H9 (cell line): ENCODE measurements around the gene IRF2. TPM values are rescaled to one million over a fixed set of nuclear protein-coding genes. Genes with fewer than 3 reads are reported as not detected.

Source experiments
- DNase-seq: peaks from one replicate; pipeline ENCODE4 v3.0.0-alpha.2; 2017
- H2AFZ ChIP-seq: one replicate; pipeline ENCODE4 v1.6.1; 2013; ENCODE audit warnings: mild to moderate bottlenecking, low read length, control low read depth, moderate library complexity
- H2AK5ac ChIP-seq: 2 replicates; pipeline ENCODE4 v1.6.1; 2013; ENCODE audit warnings: low read length, control low read depth, mixed read lengths; ENCODE audit not compliant: insufficient read length
- H2BK120ac ChIP-seq: one replicate; pipeline ENCODE4 v1.6.1; 2013; ENCODE audit warnings: low read depth, mild to moderate bottlenecking, low read length, control low read depth, inconsistent platforms; ENCODE audit not compliant: poor library complexity, severe bottlenecking
- H2BK12ac ChIP-seq: 2 replicates; pipeline ENCODE4 v1.6.1; 2013; ENCODE audit warnings: low read length, control low read depth, mixed read lengths, low read depth; ENCODE audit not compliant: insufficient read length
- H2BK15ac ChIP-seq: 2 replicates; pipeline ENCODE4 v1.6.1; 2013; ENCODE audit warnings: low read depth, low read length, control low read depth
- H2BK20ac ChIP-seq: one replicate; pipeline ENCODE4 v1.6.1; 2013; ENCODE audit warnings: low read depth, mild to moderate bottlenecking, low read length, control low read depth, inconsistent platforms; ENCODE audit not compliant: poor library complexity, severe bottlenecking
- H2BK5ac ChIP-seq: 2 replicates; pipeline ENCODE4 v1.6.1; 2013; ENCODE audit warnings: low read length, control low read depth, mixed read lengths; ENCODE audit not compliant: insufficient read length
- H3K14ac ChIP-seq: 2 replicates; pipeline ENCODE4 v1.6.1; 2013; ENCODE audit warnings: low read length, control low read depth; ENCODE audit not compliant: insufficient read depth
- H3K18ac ChIP-seq: 2 replicates; pipeline ENCODE4 v1.6.1; 2013; ENCODE audit warnings: low read depth, mild to moderate bottlenecking, mixed read lengths, low read length, control low read depth; ENCODE audit not compliant: insufficient read length
- H3K23ac ChIP-seq: 2 replicates; pipeline ENCODE4 v1.6.1; 2013; ENCODE audit warnings: low read length, control low read depth, mixed read lengths, low read depth; ENCODE audit not compliant: insufficient read length
- H3K23me2 ChIP-seq: 2 replicates; pipeline ENCODE4 v1.6.1; 2013; ENCODE audit warnings: low read depth, mild to moderate bottlenecking, mixed read lengths, low read length, control low read depth; ENCODE audit not compliant: insufficient read length, poor library complexity, severe bottlenecking
- H3K27ac ChIP-seq: 2 replicates; pipeline ENCODE4 v1.5.1; 2013; ENCODE audit warnings: low read length, control low read depth, mixed read lengths, low read depth; ENCODE audit not compliant: insufficient read length
- H3K27me3 ChIP-seq: 2 replicates; pipeline ENCODE4 v1.6.1; 2013; ENCODE audit warnings: low read length, control low read depth, inconsistent platforms; ENCODE audit not compliant: insufficient read depth
- H3K4ac ChIP-seq: 2 replicates; pipeline ENCODE4 v1.6.1; 2013; ENCODE audit warnings: low read depth, mild to moderate bottlenecking, control low read depth, inconsistent platforms, low read length, moderate library complexity
- H3K4me1 ChIP-seq: 2 replicates; pipeline ENCODE4 v1.6.1; 2013; ENCODE audit warnings: low read length, control low read depth, inconsistent platforms; ENCODE audit not compliant: insufficient read depth
- H3K4me2 ChIP-seq: 2 replicates; pipeline ENCODE4 v1.6.1; 2013; ENCODE audit warnings: low read length, control low read depth, mixed read lengths; ENCODE audit not compliant: insufficient read length, insufficient read depth
- H3K56ac ChIP-seq: 2 replicates; pipeline ENCODE4 v1.6.1; 2013; ENCODE audit warnings: low read depth, mild to moderate bottlenecking, mixed read lengths, low read length, control low read depth; ENCODE audit not compliant: insufficient read length
- H3K79me1 ChIP-seq: 2 replicates; pipeline ENCODE4 v1.6.1; 2013; ENCODE audit warnings: low read depth, mild to moderate bottlenecking, moderate library complexity, low read length, control low read depth, inconsistent platforms; ENCODE audit not compliant: insufficient read depth, poor library complexity, severe bottlenecking
- H3K79me2 ChIP-seq: 2 replicates; pipeline ENCODE4 v1.6.1; 2013; ENCODE audit warnings: low read length, control low read depth, inconsistent platforms; ENCODE audit not compliant: insufficient read depth
- H3K9ac ChIP-seq: 2 replicates; pipeline ENCODE4 v1.6.1; 2013; ENCODE audit warnings: low read length, control low read depth, mixed read lengths; ENCODE audit not compliant: insufficient read length; ENCODE audit errors: extremely low read depth
- H3K9me3 ChIP-seq: one replicate; pipeline ENCODE4 v1.6.1; 2013; ENCODE audit warnings: low read depth, low read length, inconsistent platforms; ENCODE audit not compliant: control insufficient read depth
- H3T11ph ChIP-seq: one replicate; pipeline ENCODE4 v1.6.1; 2013; ENCODE audit warnings: mild to moderate bottlenecking, low read length, control low read depth, inconsistent platforms
- H4K20me1 ChIP-seq: one replicate; pipeline ENCODE4 v1.6.1; 2013; ENCODE audit not compliant: control insufficient read depth, insufficient read length, insufficient read depth
- H4K5ac ChIP-seq: 2 replicates; pipeline ENCODE4 v1.6.1; 2013; ENCODE audit warnings: low read depth, mild to moderate bottlenecking, mixed read lengths, low read length, control low read depth; ENCODE audit not compliant: insufficient read length
- H4K8ac ChIP-seq: replicated peaks from 2 replicates; pipeline ENCODE4 v1.6.1; 2013; ENCODE audit warnings: low read length, control low read depth, mixed read lengths, low read depth; ENCODE audit not compliant: insufficient read length
- H4K91ac ChIP-seq: 2 replicates; pipeline ENCODE4 v1.6.1; 2013; ENCODE audit warnings: low read depth, mild to moderate bottlenecking, moderate library complexity, mixed read lengths, low read length, control low read depth; ENCODE audit not compliant: insufficient read length
- H3K27ac Mint-ChIP-seq, 3 experiments: 2 replicates in 2 of 3; 3 replicates in 1 of 3; pipeline ENCODE4 v1.8.0; 2020 to 2021; ENCODE audit warnings: mixed read lengths in 3 of 3, mild to moderate bottlenecking in 1 of 3, moderate library complexity in 1 of 3
- H3K27me3 Mint-ChIP-seq: 2 replicates; pipeline ENCODE4 v1.8.0; 2021; ENCODE audit warnings: low read depth, mild to moderate bottlenecking, moderate library complexity, mixed read lengths
- H3K36me3 Mint-ChIP-seq, 3 experiments: 2 replicates in 2 of 3; 3 replicates in 1 of 3; pipeline ENCODE4 v1.8.0; 2020 to 2021; ENCODE audit warnings: low read depth in 3 of 3, mixed read lengths in 3 of 3; ENCODE audit not compliant: insufficient read depth in 1 of 3
- H3K4me1 Mint-ChIP-seq, 2 experiments: 2 replicates each; pipeline ENCODE4 v1.8.0; 2020; ENCODE audit warnings: mixed read lengths in 2 of 2
- H3K4me3 Mint-ChIP-seq, 2 experiments: 2 replicates in 1 of 2; 3 replicates in 1 of 2; pipeline ENCODE4 v1.8.0; 2020 to 2021; ENCODE audit warnings: mild to moderate bottlenecking in 2 of 2, mixed read lengths in 2 of 2, moderate library complexity in 1 of 2
- H3K9me3 Mint-ChIP-seq, 2 experiments: 2 replicates in 1 of 2; 3 replicates in 1 of 2; pipeline ENCODE4 v1.8.0; 2020; ENCODE audit warnings: mild to moderate bottlenecking in 2 of 2, mixed read lengths in 2 of 2, moderate library complexity in 1 of 2
- CTCF ChIP-seq: fragments of 200-600 bp; sonication (generic); conservative IDR thresholded peaks from 3 replicates; pipeline ENCODE4 v1.8.0; 2021; ENCODE audit warnings: antibody characterized with exemption, mild to moderate bottlenecking
- total RNA-seq: library from RNA; stranded (reverse); gene quantifications from 2 replicates; pipeline ENCODE4 v1.2.1, GENCODE V29; 2021

IRF2 gene
- total RNA-seq, 1 experiment from 2014 or later, result 13.5 TPM

GRCh38 chr4:184368731-184369130 lies 105.6 kb downstream of the IRF2 start:
- Mint-ChIP-seq H3K27me3 (no peaks in the 10 kb centered on the region), H3K4me3 (no peak overlapping the region), H3K27ac (no peak overlapping the region), H3K36me3 (0 out of 7 replicates have a peak, but pooled peaks cover 0 to 1% (median 0%) of the 10 kb centered on the region in 3 experiments), H3K9me3 (no peaks in the 10 kb centered on the region), H3K4me1 (peaks cover 0 to 6% of the 10 kb centered on the region in 2 experiments; a peak in 2 of 4 replicates)
- TF ChIP-seq CTCF, result no peak
- Histone ChIP-seq H4K8ac (no peak overlapping the region), H3T11ph (no peak overlapping the region), H3K18ac (no peak overlapping the region), H2BK5ac (no peak overlapping the region), H2AK5ac (no peak overlapping the region), H3K9me3 (no peaks in the 10 kb centered on the region), H2BK15ac (no peak overlapping the region), H2BK120ac (no peak overlapping the region), H3K4ac (no peak overlapping the region), H3K23me2 (no peaks in the 10 kb centered on the region), H3K4me2 (no peak overlapping the region), H4K20me1 (no peaks in the 10 kb centered on the region), H4K5ac (no peak overlapping the region), H3K79me2 (no peaks in the 10 kb centered on the region), H3K14ac (no peak overlapping the region), H3K4me1 (peaks cover 3% of the 10 kb centered on the region; the same call in 1 of the 2 replicates), H3K27me3 (no peaks in the 10 kb centered on the region), H4K91ac (no peak overlapping the region), H2BK20ac (no peak overlapping the region), H2AFZ (no peak overlapping the region), H3K27ac (no peak overlapping the region), H3K23ac (no peak overlapping the region), H2BK12ac (no peak overlapping the region), H3K79me1 (no peaks in the 10 kb centered on the region), H3K56ac (no peak overlapping the region), H3K9ac (no peak overlapping the region)
- DNase-seq, result peak; percentile 2
